ENCODE results near the gene CCDC184.
A peak's percentile ranks its signal among the peaks of the same experiment; 100 is the strongest.

- peak in 1 of 6 experiments; percentile 18 for TF ChIP-seq CTCF (IDR thresholded peaks at IDR 0.05)
- TF ChIP-seq POLR2A (IDR thresholded peaks at IDR 0.05) = peak; percentile 97 to 99
Observed at GRCh38 chr12:48197971-48198671, 14.7 kb downstream of the CCDC184 start.

Measured in adrenal gland (tissue), 5 donors.